Chondrocyte (in vitro differentiated cells): ENCODE results near the gene CDC42EP2. TPM values are rescaled to one million over a fixed set of nuclear protein-coding genes. Genes with fewer than 3 reads are reported as not detected.

ENCODE experiments used
- DNase-seq: peaks from one replicate; pipeline ENCODE4 v3.0.0; 2021; ENCODE audit warnings: mixed read lengths, low spot score
- H3K27ac Mint-ChIP-seq: one replicate; pipeline ENCODE4 v1.8.0; 2021; ENCODE audit warnings: mild to moderate bottlenecking, moderate library complexity, mixed read lengths; ENCODE audit not compliant: unreplicated experiment
- H3K27me3 Mint-ChIP-seq: 2 replicates; pipeline ENCODE4 v1.8.0; 2021; ENCODE audit warnings: low read depth, mixed read lengths
- H3K36me3 Mint-ChIP-seq: 2 replicates; pipeline ENCODE4 v1.8.0; 2021; ENCODE audit warnings: low read depth, mixed read lengths
- H3K4me1 Mint-ChIP-seq: 2 replicates; pipeline ENCODE4 v1.8.0; 2021; ENCODE audit warnings: low read depth, mild to moderate bottlenecking, mixed read lengths
- H3K4me3 Mint-ChIP-seq: one replicate; pipeline ENCODE4 v1.8.0; 2021; ENCODE audit warnings: mild to moderate bottlenecking, moderate library complexity, mixed read lengths; ENCODE audit not compliant: unreplicated experiment
- H3K9me3 Mint-ChIP-seq: 2 replicates; pipeline ENCODE4 v1.8.0; 2021; ENCODE audit warnings: low read depth, mixed read lengths
- total RNA-seq: library from RNA; stranded (reverse); gene quantifications from 3 replicates; pipeline ENCODE4 v1.2.1, GENCODE V29; 2021
- TF ChIP-seq, protein P1 (sequence below): fragments of 200-600 bp; sonication (generic); IDR thresholded peaks from 2 replicates; pipeline ENCODE4 v1.5.0; 2021; ENCODE audit warnings: antibody characterized with exemption, mild to moderate bottlenecking, moderate library complexity

The CDC42EP2 gene
- total RNA-seq, 1 donor from 2014 or later = 12.8 TPM

DNA sequence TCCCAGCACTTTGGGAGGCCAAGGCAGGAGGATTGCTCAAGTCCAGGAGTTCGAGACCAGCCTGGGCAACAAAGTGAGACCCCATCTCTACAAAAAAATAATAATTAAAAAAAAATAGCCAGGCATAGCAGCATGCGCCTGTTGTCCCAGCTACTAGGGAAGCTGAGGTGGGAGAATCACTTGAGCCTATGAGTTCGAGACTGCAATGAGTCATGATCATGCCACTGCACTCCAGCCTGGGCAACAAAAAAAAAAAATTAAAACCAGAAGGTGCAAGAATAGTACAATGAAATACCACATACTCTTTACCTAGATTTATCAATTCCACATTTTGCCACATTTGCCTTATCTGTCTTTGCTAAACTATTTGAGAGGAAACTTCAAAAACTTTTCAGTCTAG is 27.2 kb downstream of the CDC42EP2 start:
- H3K36me3 Mint-ChIP-seq = peaks cover 41% of the 10 kb centered on the region
- TF ChIP-seq, protein P1, sequence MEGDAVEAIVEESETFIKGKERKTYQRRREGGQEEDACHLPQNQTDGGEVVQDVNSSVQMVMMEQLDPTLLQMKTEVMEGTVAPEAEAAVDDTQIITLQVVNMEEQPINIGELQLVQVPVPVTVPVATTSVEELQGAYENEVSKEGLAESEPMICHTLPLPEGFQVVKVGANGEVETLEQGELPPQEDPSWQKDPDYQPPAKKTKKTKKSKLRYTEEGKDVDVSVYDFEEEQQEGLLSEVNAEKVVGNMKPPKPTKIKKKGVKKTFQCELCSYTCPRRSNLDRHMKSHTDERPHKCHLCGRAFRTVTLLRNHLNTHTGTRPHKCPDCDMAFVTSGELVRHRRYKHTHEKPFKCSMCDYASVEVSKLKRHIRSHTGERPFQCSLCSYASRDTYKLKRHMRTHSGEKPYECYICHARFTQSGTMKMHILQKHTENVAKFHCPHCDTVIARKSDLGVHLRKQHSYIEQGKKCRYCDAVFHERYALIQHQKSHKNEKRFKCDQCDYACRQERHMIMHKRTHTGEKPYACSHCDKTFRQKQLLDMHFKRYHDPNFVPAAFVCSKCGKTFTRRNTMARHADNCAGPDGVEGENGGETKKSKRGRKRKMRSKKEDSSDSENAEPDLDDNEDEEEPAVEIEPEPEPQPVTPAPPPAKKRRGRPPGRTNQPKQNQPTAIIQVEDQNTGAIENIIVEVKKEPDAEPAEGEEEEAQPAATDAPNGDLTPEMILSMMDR = no peak

DNA sequence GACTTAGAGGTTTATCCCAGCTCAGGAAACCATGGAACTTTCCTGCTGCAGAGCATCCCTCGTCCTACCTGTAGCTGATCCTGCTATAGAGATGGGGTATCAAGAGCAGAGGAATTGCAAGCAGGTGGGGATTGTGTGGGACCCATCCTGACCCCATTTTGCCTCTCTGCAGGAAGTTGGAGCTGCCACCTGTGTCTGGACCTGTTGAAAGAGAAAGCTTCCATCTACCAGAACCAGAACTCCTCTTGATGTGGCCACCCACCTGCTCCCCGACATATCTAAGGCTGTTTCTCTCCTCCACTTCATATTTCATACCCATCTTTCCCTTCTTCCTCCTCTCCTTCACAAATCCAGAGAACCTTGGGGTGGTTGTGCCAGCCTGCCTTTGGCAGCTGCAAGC is 36.8 kb downstream of the CDC42EP2 start:
- Mint-ChIP-seq H3K27me3 (no peaks in the 10 kb centered on the region), H3K4me1 (peaks cover 17% of the 10 kb centered on the region), H3K36me3 (peaks cover 18% of the 10 kb centered on the region), H3K9me3 (no peaks in the 10 kb centered on the region), H3K4me3 (no peak overlapping the region), H3K27ac (peak overlapping the region; percentile 12)
- no peak for DNase-seq
- TF ChIP-seq, protein P1 = no peak

More for the DNA sequence above, 27.2 kb downstream of the CDC42EP2 start:
- no peak overlapping the region for H3K4me3 Mint-ChIP-seq
- no peak for DNase-seq
- H3K27me3 Mint-ChIP-seq = no peaks in the 10 kb centered on the region
- peaks cover 7% of the 10 kb centered on the region for H3K4me1 Mint-ChIP-seq
- no peaks in the 10 kb centered on the region for H3K9me3 Mint-ChIP-seq
- peak overlapping the region; percentile 22 for H3K27ac Mint-ChIP-seq

DNA sequence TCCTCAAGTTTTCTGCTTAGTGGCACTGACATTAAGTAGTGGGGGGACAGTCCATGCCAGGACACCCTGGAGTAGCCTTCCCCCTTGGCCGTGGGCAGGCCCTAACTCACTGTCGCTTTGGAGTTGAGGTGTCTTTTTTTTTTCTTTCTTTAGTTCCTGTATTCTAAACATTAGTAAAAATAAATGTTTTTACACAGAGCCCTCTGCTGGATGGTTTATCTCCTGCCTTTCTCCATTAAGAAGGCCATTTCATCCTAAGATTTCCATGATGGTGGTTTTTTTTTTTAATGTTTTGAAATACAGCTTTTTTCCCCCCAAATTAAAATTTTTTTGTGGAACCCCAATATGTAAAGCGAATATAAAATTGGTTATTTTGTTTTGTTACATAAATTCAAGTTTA is 38.1 kb downstream of the CDC42EP2 start:
- no peak for DNase-seq
- H3K27me3 Mint-ChIP-seq = no peaks in the 10 kb centered on the region
- no peak overlapping the region for H3K27ac Mint-ChIP-seq
- H3K4me1 Mint-ChIP-seq = peaks cover 17% of the 10 kb centered on the region
- H3K36me3 Mint-ChIP-seq = peaks cover 16% of the 10 kb centered on the region
- no peak overlapping the region for H3K4me3 Mint-ChIP-seq
- TF ChIP-seq, protein P1 = peak; percentile 76
- H3K9me3 Mint-ChIP-seq = no peaks in the 10 kb centered on the region

DNA sequence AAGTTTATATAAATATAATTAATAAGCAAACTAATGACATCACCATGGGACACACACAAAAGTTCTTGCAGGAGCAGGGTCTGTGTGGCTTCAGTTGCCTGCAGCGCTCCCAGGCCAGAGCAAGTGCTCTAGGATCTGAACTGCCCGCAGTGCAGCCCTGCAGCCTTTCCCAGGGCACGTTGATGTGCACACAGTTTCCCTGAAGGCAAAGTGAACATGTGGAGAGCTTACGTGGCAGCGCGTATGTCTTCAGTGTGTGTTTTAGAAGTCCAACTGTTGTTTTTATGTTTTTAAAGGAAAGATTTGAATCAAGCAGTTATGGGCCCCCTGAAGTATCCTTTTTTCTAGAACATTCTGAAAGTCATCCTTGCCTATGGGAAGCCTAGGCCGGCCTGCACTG is 38.7 kb downstream of the CDC42EP2 start:
- TF ChIP-seq, protein P1 = no peak
- no peaks in the 10 kb centered on the region for H3K27me3 Mint-ChIP-seq
- peak overlapping the region; percentile 87 for H3K27ac Mint-ChIP-seq
- DNase-seq = no peak
- no peaks in the 10 kb centered on the region for H3K9me3 Mint-ChIP-seq
- peaks cover 14% of the 10 kb centered on the region for H3K36me3 Mint-ChIP-seq
- H3K4me1 Mint-ChIP-seq = peaks cover 17% of the 10 kb centered on the region
- H3K4me3 Mint-ChIP-seq = peak overlapping the region; percentile 75

DNA sequence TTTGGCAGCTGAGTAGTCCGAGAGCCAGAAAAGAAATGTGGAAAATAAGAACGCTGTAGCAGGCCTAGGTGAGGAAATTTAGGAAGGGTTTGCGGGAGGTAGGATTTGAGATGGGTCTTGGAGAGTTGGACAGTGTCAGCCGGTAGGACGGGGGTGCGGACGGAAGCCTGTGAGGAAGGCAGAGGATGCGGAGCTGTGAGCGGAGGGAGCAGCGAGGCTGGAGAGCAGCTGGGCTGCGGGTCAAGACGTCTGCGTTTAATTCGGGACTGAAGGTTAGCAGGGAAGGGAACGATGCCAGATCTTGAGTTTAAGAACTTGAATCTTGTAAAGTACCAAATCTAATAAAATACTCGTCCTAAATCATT is 39.2 kb downstream of the CDC42EP2 start:
- Mint-ChIP-seq H3K27me3 (no peaks in the 10 kb centered on the region), H3K4me1 (peaks cover 17% of the 10 kb centered on the region), H3K27ac (peak overlapping the region; percentile 87), H3K9me3 (no peaks in the 10 kb centered on the region), H3K36me3 (peaks cover 10% of the 10 kb centered on the region), H3K4me3 (peak overlapping the region; percentile 75)
- TF ChIP-seq, protein P1 = no peak
- no peak for DNase-seq
